ENCODE measurements around the gene RNF186.
A peak's percentile ranks its signal among the peaks of the same experiment; 100 is the strongest.

RNF186 gene

DNA sequence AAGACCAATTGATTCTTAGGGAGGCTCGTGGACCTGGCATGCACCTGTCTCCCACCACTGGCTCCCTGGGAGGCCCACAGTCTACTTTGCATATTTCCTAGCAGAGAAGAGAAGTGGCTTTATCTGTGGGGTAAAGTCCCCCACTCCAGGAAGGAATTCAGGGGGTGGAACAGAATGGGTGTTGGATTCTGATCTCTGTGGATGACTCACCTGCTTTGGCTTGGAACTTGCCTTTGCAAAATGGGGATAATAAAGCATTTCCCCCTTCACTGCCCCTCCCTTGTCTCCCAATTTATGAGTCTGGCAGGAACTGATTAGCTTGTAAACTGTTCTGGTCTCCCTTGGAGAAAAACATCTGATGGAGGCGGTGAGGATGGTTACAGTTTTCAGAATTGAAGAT lies 46.0 kb upstream of the RNF186 start (continued):
- TF ChIP-seq ZNF585B (tag by site-specific recombination; IDR thresholded peaks at IDR 0.05) (no peak), SP7 (tag by site-specific recombination; IDR thresholded peaks at IDR 0.05) (peak; percentile 52; the same call in 1 of the 2 replicates), EGR2 (tag by site-specific recombination; IDR thresholded peaks at IDR 0.05; ENCODE audit: low read depth) (peak; percentile 75; the same call in 1 of the 2 replicates)

DNA sequence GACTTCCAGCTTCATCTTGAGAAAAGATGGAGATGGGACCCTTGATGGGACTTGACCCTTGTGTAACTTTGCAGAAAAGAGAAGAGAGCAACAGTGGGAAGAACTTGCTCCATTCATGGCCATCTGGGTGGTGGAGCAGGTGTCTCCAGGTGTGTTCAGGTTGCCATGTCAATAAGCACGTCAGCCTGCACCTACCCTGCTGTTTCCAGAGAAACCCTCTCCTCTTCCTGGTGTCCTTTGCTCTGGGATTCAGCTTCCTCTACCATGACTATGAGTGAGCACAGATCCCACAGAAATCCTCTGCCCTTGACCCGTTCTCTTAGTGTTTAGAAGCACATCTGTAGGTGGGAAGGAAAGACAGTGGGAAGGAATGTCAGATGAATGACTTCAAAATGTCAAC lies 45.3 kb upstream of the RNF186 start:
- TF ChIP-seq, protein P1, sequence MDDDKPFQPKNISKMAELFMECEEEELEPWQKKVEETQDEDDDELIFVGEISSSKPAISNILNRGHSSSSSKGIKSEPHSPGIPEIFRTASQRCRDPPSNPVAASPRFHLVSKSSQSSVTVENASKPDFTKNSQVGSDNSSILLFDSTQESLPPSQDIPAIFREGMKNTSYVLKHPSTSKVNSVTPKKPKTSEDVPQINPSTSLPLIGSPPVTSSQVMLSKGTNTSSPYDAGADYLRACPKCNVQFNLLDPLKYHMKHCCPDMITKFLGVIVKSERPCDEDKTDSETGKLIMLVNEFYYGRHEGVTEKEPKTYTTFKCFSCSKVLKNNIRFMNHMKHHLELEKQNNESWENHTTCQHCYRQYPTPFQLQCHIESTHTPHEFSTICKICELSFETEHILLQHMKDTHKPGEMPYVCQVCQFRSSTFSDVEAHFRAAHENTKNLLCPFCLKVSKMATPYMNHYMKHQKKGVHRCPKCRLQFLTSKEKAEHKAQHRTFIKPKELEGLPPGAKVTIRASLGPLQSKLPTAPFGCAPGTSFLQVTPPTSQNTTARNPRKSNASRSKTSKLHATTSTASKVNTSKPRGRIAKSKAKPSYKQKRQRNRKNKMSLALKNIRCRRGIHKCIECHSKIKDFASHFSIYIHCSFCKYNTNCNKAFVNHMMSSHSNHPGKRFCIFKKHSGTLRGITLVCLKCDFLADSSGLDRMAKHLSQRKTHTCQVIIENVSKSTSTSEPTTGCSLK (tag by site-specific recombination; IDR thresholded peaks at IDR 0.05) = no peak
- TF ChIP-seq ZBTB7A (tag by site-specific recombination; IDR thresholded peaks at IDR 0.05; ENCODE audit: low read depth) = no peak
- TF ChIP-seq ZNF311 (tag by site-specific recombination; IDR thresholded peaks at IDR 0.05; ENCODE audit: borderline replicate concordance) = no peak
- TF ChIP-seq SCRT2 (tag by site-specific recombination; IDR thresholded peaks at IDR 0.05) = no peak
- no peak for TF ChIP-seq BCL11A (tag by site-specific recombination; IDR thresholded peaks at IDR 0.05; ENCODE audit: low read depth)
- no peak for TF ChIP-seq ZBTB48 (tag by site-specific recombination; IDR thresholded peaks at IDR 0.05)
- TF ChIP-seq, protein P2, sequence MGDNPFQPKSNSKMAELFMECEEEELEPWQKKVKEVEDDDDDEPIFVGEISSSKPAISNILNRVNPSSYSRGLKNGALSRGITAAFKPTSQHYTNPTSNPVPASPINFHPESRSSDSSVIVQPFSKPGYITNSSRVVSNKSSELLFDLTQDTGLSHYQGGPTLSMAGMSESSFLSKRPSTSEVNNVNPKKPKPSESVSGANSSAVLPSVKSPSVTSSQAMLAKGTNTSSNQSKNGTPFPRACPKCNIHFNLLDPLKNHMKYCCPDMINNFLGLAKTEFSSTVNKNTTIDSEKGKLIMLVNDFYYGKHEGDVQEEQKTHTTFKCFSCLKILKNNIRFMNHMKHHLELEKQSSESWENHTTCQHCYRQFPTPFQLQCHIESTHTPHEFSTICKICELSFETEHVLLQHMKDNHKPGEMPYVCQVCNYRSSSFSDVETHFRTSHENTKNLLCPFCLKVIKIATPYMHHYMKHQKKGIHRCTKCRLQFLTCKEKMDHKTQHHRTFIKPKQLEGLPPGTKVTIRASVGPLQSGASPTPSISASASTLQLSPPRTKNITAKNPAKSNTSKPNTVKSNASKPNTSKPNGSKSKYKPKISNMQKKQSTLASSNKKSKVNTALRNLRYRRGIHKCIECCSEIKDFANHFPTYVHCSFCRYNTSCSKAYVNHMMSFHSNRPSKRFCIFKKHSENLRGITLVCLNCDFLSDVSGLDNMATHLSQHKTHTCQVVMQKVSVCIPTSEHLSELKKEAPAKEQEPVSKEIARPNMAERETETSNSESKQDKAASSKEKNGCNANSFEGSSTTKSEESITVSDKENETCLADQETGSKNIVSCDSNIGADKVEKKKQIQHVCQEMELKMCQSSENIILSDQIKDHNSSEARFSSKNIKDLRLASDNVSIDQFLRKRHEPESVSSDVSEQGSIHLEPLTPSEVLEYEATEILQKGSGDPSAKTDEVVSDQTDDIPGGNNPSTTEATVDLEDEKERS (tag by site-specific recombination; IDR thresholded peaks at IDR 0.05) = no peak
- no peak for TF ChIP-seq ZBTB8A (tag by site-specific recombination; IDR thresholded peaks at IDR 0.05)
- no peak for TF ChIP-seq MEIS1 (CRISPR knock-in tag; IDR thresholded peaks at IDR 0.05; ENCODE audit: borderline replicate concordance)
- no peak for TF ChIP-seq ZNF37A (tag by site-specific recombination; IDR thresholded peaks at IDR 0.05)
- TF ChIP-seq ZNF184 (tag by site-specific recombination; IDR thresholded peaks at IDR 0.05) = no peak
- no peaks in the 10 kb centered on the region for H3K4me1 ChIP-seq (ENCODE audit: control insufficient read depth, insufficient read depth, low read length)
- no peaks in the 10 kb centered on the region for H3K36me3 ChIP-seq (ENCODE audit: control insufficient read depth in 2 of 2, insufficient read depth in 1 of 2, low read length in 2 of 2)
- ChIA-PET CTCF (interaction anchor here (0.5 kb wide), 1 partner anchor 19 kb away, joined by 3 read pairs; no protein-coding TSS in a partner anchor), POLR2A (no interaction called here)
- no peak overlapping the region for H3K4me3 ChIP-seq (ENCODE audit: low read depth, low read length)
- no peak overlapping the region for H3K27ac ChIP-seq (ENCODE audit: extremely low read depth, low read depth, low read length)
- no peaks in the 10 kb centered on the region for H3K9me3 ChIP-seq (ENCODE audit: control insufficient read depth, insufficient read depth, low read depth, low read length)

DNA sequence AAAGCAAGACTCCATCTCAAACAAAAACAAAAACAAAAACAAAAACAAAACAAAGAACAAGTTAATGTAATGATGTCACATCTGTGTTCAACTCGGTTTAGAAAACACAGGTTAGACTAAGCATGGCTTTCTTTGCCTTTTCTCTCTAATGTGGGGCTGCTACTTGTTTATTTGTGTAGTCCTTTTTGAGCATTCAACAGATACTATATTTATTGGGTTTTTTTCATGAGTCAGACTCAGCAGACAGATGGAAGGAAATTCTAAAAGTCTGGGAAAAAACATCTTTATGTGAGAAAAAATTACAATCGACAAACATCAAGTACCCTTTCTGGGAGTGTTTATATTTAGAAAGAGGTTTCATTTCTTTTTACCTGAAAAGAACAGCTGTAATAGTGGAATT lies 44.8 kb upstream of the RNF186 start:
- Histone ChIP-seq H3K4me1 (ENCODE audit: control insufficient read depth, insufficient read depth, low read length) (no peaks in the 10 kb centered on the region), H3K9me3 (ENCODE audit: control insufficient read depth, insufficient read depth, low read depth, low read length) (no peaks in the 10 kb centered on the region), H3K36me3 (ENCODE audit: control insufficient read depth in 2 of 2, insufficient read depth in 1 of 2, low read length in 2 of 2) (no peaks in the 10 kb centered on the region), H3K27ac (ENCODE audit: extremely low read depth, low read depth, low read length) (no peak overlapping the region), H3K4me3 (ENCODE audit: low read depth, low read length) (no peak overlapping the region)
- ChIA-PET CTCF (interaction anchor here (0.5 to 0.6 kb wide), 2 partner anchors 20 to 688 kb away, joined by 3 read pairs; no protein-coding TSS in a partner anchor), POLR2A (no interaction called here)
- TF ChIP-seq ZNF221 (tag by site-specific recombination; IDR thresholded peaks at IDR 0.05; ENCODE audit: borderline replicate concordance) (no peak), GFI1B (tag by site-specific recombination; IDR thresholded peaks at IDR 0.05) (no peak), ZNF76 (tag by site-specific recombination; IDR thresholded peaks at IDR 0.05; ENCODE audit: borderline replicate concordance, low read depth) (no peak), ZNF416 (tag by site-specific recombination; IDR thresholded peaks at IDR 0.05) (no peak), ZNF514 (tag by site-specific recombination; IDR thresholded peaks at IDR 0.05) (no peak), KLF10 (tag by site-specific recombination; IDR thresholded peaks at IDR 0.05) (no peak), ZBTB48 (tag by site-specific recombination; IDR thresholded peaks at IDR 0.05) (no peak), ZIC2 (tag by site-specific recombination; IDR thresholded peaks at IDR 0.05) (no peak), ZBTB20 (tag by site-specific recombination; IDR thresholded peaks at IDR 0.05) (no peak), ZNF792 (tag by site-specific recombination; IDR thresholded peaks at IDR 0.05) (no peak)
- TF ChIP-seq, protein P3, sequence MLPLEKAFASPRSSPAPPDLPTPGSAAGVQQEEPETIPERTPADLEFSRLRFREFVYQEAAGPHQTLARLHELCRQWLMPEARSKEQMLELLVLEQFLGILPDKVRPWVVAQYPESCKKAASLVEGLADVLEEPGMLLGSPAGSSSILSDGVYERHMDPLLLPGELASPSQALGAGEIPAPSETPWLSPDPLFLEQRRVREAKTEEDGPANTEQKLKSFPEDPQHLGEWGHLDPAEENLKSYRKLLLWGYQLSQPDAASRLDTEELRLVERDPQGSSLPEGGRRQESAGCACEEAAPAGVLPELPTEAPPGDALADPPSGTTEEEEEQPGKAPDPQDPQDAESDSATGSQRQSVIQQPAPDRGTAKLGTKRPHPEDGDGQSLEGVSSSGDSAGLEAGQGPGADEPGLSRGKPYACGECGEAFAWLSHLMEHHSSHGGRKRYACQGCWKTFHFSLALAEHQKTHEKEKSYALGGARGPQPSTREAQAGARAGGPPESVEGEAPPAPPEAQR (tag by site-specific recombination; IDR thresholded peaks at IDR 0.05) = no peak
- TF ChIP-seq, protein P4, sequence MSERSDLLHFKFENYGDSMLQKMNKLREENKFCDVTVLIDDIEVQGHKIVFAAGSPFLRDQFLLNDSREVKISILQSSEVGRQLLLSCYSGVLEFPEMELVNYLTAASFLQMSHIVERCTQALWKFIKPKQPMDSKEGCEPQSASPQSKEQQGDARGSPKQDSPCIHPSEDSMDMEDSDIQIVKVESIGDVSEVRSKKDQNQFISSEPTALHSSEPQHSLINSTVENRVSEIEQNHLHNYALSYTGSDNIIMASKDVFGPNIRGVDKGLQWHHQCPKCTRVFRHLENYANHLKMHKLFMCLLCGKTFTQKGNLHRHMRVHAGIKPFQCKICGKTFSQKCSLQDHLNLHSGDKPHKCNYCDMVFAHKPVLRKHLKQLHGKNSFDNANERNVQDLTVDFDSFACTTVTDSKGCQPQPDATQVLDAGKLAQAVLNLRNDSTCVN (tag by site-specific recombination; optimal IDR thresholded peaks at IDR 0.05) = no peak
